SK-N-SH treated with all-trans-retinoic acid at 6 μM for 48 hours (cell line): Measurements from ENCODE around the gene SPDYE3.
"Not testable (repeated sequence)": the region's sequence is repeated elsewhere in the genome, so short reads cannot be mapped to it uniquely, and the experiment has no call there.

Source experiments
- ARNTL ChIP-seq: fragments of 450-650 bp; formaldehyde crosslinking; IDR thresholded peaks from 2 replicates; pipeline ENCODE4 v1.5.0; 2020; ENCODE audit warnings: low read depth, mild to moderate bottlenecking, moderate library complexity, borderline replicate concordance
- BACH2 ChIP-seq: fragments of 250-450 bp; sonication (Bioruptor Pico); IDR thresholded peaks from 2 replicates; pipeline ENCODE4 v1.9.0; 2021; ENCODE audit warnings: mild to moderate bottlenecking, borderline replicate concordance
- CREB5 ChIP-seq: fragments of 250-450 bp; sonication (Bioruptor Pico); IDR thresholded peaks from 2 replicates; pipeline ENCODE4 v1.5.1; 2020; ENCODE audit warnings: low read depth, mild to moderate bottlenecking, moderate library complexity
- CSRNP3 ChIP-seq: fragments of 250-450 bp; sonication (Bioruptor Pico); IDR thresholded peaks from 2 replicates; pipeline ENCODE4 v1.5.1; 2021; ENCODE audit warnings: mild to moderate bottlenecking, moderate library complexity
- PPARA ChIP-seq: fragments of 250-450 bp; sonication (Bioruptor Pico); IDR thresholded peaks from 2 replicates; pipeline ENCODE4 v1.5.0; 2020; ENCODE audit warnings: mild to moderate bottlenecking, borderline replicate concordance
- SNAI2 ChIP-seq: fragments of 250-450 bp; sonication (Bioruptor Pico); IDR thresholded peaks from 2 replicates; pipeline ENCODE4 v1.5.0; 2020; ENCODE audit warnings: mild to moderate bottlenecking, moderate library complexity
- ZFP3 ChIP-seq: fragments of 250-450 bp; sonication (Bioruptor Pico); IDR thresholded peaks from 2 replicates; pipeline ENCODE4 v1.5.0; 2020; ENCODE audit warnings: mild to moderate bottlenecking, moderate library complexity

GRCh38 chr7:100282069-100282608, 25.4 kb upstream of the SPDYE3 start:
- TF ChIP-seq CREB5 (CRISPR knock-in tag); ZFP3; SNAI2; CSRNP3 (CRISPR knock-in tag); PPARA; BACH2 (CRISPR knock-in tag); ARNTL (CRISPR knock-in tag): not testable (repeated sequence)
